Kidney (tissue), 14 donors: ENCODE measurements around the gene OSCAR. TPM values are rescaled to one million over a fixed set of nuclear protein-coding genes. Genes with fewer than 3 reads are reported as not detected.

Experiments
- DNase-seq, 5 donors: peaks; one replicate each; pipeline ENCODE4 v3.0.0-alpha.2; 2013 to 2020
- FAIRE-seq: peaks from 2 replicates; lab custom pipeline; 2012; peaks lifted over from hg19 to GRCh38; lab: Jason Lieb, UNC
- H3K27ac ChIP-seq, 2 donors: one replicate each; pipeline ENCODE4 v1.7.0; 2013; ENCODE audit warnings: low read depth in 2 of 2, low read length in 2 of 2, inconsistent platforms in 1 of 2
- H3K27me3 ChIP-seq: one replicate; pipeline ENCODE4 v1.7.1; 2013; ENCODE audit warnings: low read length, inconsistent platforms; ENCODE audit not compliant: control insufficient read depth, insufficient read depth
- H3K36me3 ChIP-seq, 3 donors: one replicate each; pipeline versions ENCODE4 v1.7.0 to v1.7.1; 2013; ENCODE audit warnings: low read length in 3 of 3, control low read depth in 1 of 3, inconsistent platforms in 1 of 3; ENCODE audit not compliant: insufficient read depth in 3 of 3, control insufficient read depth in 2 of 3
- H3K4me1 ChIP-seq, 3 donors: one replicate each; pipeline versions ENCODE4 v1.7.0 to v1.7.1; 2013; ENCODE audit warnings: low read length in 3 of 3, inconsistent platforms in 1 of 3, low read depth in 1 of 3; ENCODE audit not compliant: control insufficient read depth in 2 of 3, insufficient read depth in 2 of 3
- H3K4me3 ChIP-seq, 3 donors: one replicate each; pipeline versions ENCODE4 v1.7.0 to v1.8.1; 2013; ENCODE audit warnings: low read length in 3 of 3, control low read depth in 1 of 3, inconsistent platforms in 1 of 3
- H3K9ac ChIP-seq, 3 donors: one replicate each; pipeline versions ENCODE4 v1.7.0 to v1.7.1; 2013; ENCODE audit warnings: low read length in 3 of 3, control low read depth in 1 of 3, inconsistent platforms in 1 of 3
- H3K9me3 ChIP-seq, 3 donors: one replicate each; pipeline versions ENCODE4 v1.7.0 to v1.7.1; 2013; ENCODE audit warnings: low read length in 3 of 3, control low read depth in 1 of 3, inconsistent platforms in 1 of 3; ENCODE audit not compliant: control insufficient read depth in 2 of 3, insufficient read depth in 1 of 3
- intact Hi-C: fragments of 100-400 bp; cut with DNase I; formaldehyde crosslinking; loops from one replicate; pipeline ENCODE4 v1.11.1; 2022
- polyA plus RNA-seq: library from polyadenylated mRNA; stranded (reverse); fragments of 350-450 nt; fragmentation: Illumina TruSeq; extraction: RNeasy Lipid Tissue Mini Kit (QIAGEN cat#74804); gene quantifications from one replicate; pipeline ENCODE4 v1.2.3, GENCODE V29; 2014; ENCODE audit warnings: low read depth, low replicate concordance; ENCODE audit not compliant: insufficient read depth
- total RNA-seq: library from RNA; stranded (reverse); fragmentation: NEBNext Ultra II Directional; extraction: Animal tissue kit (Norgen Biotek cat#: 25700); gene quantifications from one replicate; pipeline ENCODE4 v1.2.1, GENCODE V29; 2021
- TF ChIP-seq, protein P1 (sequence below): IDR thresholded peaks from 3 replicates; pipeline ENCODE4 v1.5.1; 2012; ENCODE audit warnings: mild to moderate bottlenecking, moderate library complexity, borderline replicate concordance; ENCODE audit not compliant: insufficient read depth; ENCODE audit errors: extremely low read depth
- donor health status: control.
- donor health status: control.
- donor health status: control.
- donor health status: control.
- donor health status: control.
- donor health status: DM: yes; HTN: yes; CAD: no.
- donor health status: Normal renal cell carcinoma (clear cell type).

Gene OSCAR
- total and polyA plus RNA-seq, 2 donors from 2014 or later = 0.77 to 5.1 TPM

GRCh38 chr19:54114340-54115108 is 13.9 kb upstream of the OSCAR start:
- H3K27ac ChIP-seq = no peak overlapping the region
- peak overlapping the region; percentile 68 to 96 (median 79) for H3K9ac ChIP-seq
- peaks cover 0 to 17% (median 0%) of the 10 kb centered on the region in 3 donors for H3K4me1 ChIP-seq
- H3K4me3 ChIP-seq = peak overlapping the region; percentile 93 to 99 (median 94)
- peaks cover 0 to 8% (median 0%) of the 10 kb centered on the region in 3 donors for H3K36me3 ChIP-seq
- H3K9me3 ChIP-seq = no peaks in the 10 kb centered on the region
- DNase-seq (peak in 4 of 5 donors; percentile 25 to 85 (median 59)), FAIRE-seq (no peak)
- no peaks in the 10 kb centered on the region for H3K27me3 ChIP-seq
- TF ChIP-seq, protein P1, sequence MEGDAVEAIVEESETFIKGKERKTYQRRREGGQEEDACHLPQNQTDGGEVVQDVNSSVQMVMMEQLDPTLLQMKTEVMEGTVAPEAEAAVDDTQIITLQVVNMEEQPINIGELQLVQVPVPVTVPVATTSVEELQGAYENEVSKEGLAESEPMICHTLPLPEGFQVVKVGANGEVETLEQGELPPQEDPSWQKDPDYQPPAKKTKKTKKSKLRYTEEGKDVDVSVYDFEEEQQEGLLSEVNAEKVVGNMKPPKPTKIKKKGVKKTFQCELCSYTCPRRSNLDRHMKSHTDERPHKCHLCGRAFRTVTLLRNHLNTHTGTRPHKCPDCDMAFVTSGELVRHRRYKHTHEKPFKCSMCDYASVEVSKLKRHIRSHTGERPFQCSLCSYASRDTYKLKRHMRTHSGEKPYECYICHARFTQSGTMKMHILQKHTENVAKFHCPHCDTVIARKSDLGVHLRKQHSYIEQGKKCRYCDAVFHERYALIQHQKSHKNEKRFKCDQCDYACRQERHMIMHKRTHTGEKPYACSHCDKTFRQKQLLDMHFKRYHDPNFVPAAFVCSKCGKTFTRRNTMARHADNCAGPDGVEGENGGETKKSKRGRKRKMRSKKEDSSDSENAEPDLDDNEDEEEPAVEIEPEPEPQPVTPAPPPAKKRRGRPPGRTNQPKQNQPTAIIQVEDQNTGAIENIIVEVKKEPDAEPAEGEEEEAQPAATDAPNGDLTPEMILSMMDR = no peak
- intact Hi-C loops = no loop called here

DNA sequence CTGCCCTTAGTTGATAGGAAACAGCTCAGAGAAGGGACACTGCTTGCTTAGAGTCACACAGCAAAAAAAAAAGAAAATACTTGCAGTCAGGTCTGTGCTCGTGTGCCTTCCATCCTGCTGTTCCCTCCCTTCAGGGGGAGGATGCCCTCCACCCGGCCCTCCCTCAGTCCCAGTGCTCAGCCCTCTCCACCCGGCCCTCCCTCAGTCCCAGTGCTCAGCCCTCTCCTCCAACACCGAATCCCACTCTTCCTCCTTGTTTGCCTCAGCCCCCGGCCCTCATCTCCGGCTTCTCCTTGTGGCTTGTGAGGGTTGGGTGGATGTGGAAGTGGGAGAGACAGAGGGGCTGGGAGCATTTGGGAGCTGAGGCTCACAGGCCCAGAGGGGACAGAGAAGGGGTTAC is 9.0 kb upstream of the OSCAR start:
- intact Hi-C loops = no loop called here
- DNase-seq (peak in 1 of 5 donors; percentile 82), FAIRE-seq (no peak)
- no peaks in the 10 kb centered on the region for H3K27me3 ChIP-seq
- peaks cover 0 to 12% (median 12%) of the 10 kb centered on the region in 3 donors for H3K36me3 ChIP-seq
- peaks cover 0 to 8% (median 0%) of the 10 kb centered on the region in 3 donors for H3K4me1 ChIP-seq
- no peak overlapping the region for H3K27ac ChIP-seq
- H3K9me3 ChIP-seq = no peaks in the 10 kb centered on the region
- TF ChIP-seq, protein P1 = no peak
- H3K9ac ChIP-seq = no peak overlapping the region
- H3K4me3 ChIP-seq = no peak overlapping the region

- intact Hi-C loops = no loop called here
- TF ChIP-seq, protein P1 = no peak
- FAIRE-seq = no peak
Observed at GRCh38 chr19:54108496-54108895, 7.9 kb upstream of the OSCAR start.

More at GRCh38 chr19:54108496-54108895, 7.9 kb upstream of the OSCAR start:
- H3K36me3 ChIP-seq = peaks cover 0 to 12% (median 12%) of the 10 kb centered on the region in 3 donors
- no peaks in the 10 kb centered on the region for H3K4me1 ChIP-seq
- no peak for DNase-seq
- no peaks in the 10 kb centered on the region for H3K9me3 ChIP-seq
- no peak overlapping the region for H3K4me3 ChIP-seq
- no peaks in the 10 kb centered on the region for H3K27me3 ChIP-seq
- H3K27ac ChIP-seq = no peak overlapping the region
- no peak overlapping the region for H3K9ac ChIP-seq
